ENCODE measurements around the gene DNAJC10.
"Not testable (repeated sequence)": the region's sequence is repeated elsewhere in the genome, so short reads cannot be mapped to it uniquely, and the experiment has no call there.

DNAJC10 gene

DNA sequence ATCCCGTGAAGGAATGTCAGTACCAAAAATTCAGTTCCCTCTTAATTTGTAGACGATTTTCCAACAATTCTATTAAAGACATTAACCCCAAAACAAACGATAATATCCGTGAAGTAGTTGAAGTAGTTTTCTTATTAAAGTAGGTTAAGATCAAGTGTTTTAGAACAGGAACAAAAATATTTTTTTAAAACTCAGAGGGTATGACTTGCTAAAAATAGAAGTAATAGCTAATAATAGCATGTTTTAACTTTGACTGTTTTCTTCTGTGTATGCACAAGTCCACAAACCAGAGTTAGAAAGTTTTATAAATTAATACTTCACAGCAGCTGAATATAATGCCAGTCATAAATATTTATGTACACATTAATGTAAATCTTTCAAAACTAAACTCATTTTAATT lies 2.4 kb downstream of the DNAJC10 start:
- FAIRE-seq (no peak), DNase-seq (ENCODE audit: extremely low spot score, insufficient read length, low read depth) (no peak)

- not testable (repeated sequence) for FAIRE-seq; DNase-seq (ENCODE audit: extremely low spot score, insufficient read length, low read depth)
Measured at GRCh38 chr2:182719116-182719515, 3.1 kb downstream of the DNAJC10 start.

DNA sequence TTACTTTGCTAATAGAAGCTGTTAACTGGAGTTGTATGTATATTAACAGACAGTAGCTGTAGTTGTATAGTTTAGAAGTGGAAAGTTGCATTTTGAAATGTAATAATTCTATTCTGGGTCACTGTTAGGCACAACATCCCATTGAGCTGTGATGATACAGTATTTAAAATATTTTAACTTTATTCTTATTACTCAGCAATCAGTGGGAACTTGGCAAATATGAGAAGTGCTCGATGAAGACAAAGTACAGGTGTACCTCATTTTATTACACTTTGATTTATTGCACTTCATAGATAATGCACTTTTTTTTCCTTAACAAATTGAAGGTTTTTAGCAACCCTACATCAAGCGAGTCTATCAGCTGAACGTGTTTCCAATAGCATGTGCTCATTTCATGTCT lies 8.6 kb downstream of the DNAJC10 start:
- no peak for FAIRE-seq
- no peak for DNase-seq (ENCODE audit: extremely low spot score, insufficient read length, low read depth)

GRCh38 chr2:182726473-182726872 lies 10.4 kb downstream of the DNAJC10 start:
- no peak for DNase-seq (ENCODE audit: extremely low spot score, insufficient read length, low read depth)
- FAIRE-seq = peak; percentile 31

DNA sequence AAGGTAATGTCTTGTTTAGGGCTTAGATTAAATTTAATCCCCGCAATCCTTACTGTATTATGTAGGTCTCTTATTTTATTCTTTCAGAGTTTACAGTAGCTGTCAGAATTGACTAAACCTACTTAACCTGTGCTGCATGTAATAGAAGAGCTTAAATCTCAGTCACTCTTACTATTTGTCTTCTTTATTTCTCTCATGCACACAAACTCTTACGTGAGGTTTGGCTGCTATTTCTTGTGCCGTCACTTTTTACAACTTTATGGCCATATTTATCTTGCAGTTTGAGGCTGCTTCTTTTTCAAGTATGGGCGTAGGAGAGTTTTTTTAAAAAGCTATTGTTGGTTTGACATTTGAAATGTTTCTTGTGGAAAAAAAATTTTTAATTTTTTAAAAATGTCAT lies 12.0 kb downstream of the DNAJC10 start:
- FAIRE-seq (no peak), DNase-seq (ENCODE audit: extremely low spot score, insufficient read length, low read depth) (no peak)

- FAIRE-seq (no peak), DNase-seq (ENCODE audit: extremely low spot score, insufficient read length, low read depth) (no peak)
Measured at GRCh38 chr2:182729710-182730339, 13.8 kb downstream of the DNAJC10 start.

GRCh38 chr2:182730486-182730885 lies 14.4 kb downstream of the DNAJC10 start:
- DNase-seq (ENCODE audit: extremely low spot score, insufficient read length, low read depth) = no peak

GRCh38 chr2:182732736-182733135 lies 16.7 kb downstream of the DNAJC10 start:
- no peak for FAIRE-seq

More at GRCh38 chr2:182730486-182730885, 14.4 kb downstream of the DNAJC10 start:
- FAIRE-seq = no peak

DNA sequence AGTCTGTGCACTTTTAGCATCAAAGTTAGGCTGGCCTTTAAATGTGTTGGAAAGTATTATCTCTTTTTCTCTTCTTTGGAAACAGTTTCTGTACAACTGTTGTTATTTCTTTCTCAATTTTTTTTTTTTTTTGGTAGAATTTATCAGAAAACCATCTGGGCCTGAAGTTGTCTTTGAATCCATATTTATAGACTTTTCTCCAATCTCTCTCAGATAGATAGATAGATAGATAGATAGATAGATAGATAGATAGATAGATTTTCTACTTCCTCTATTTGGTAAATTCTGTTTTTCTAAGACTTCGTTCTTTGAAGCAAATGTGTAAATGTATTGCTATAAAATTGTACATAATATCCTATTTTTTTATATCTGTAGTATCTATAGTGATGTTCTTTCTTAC lies 17.5 kb downstream of the DNAJC10 start:
- DNase-seq (ENCODE audit: extremely low spot score, insufficient read length, low read depth) = no peak
- FAIRE-seq = no peak

More at GRCh38 chr2:182732736-182733135, 16.7 kb downstream of the DNAJC10 start:
- DNase-seq (ENCODE audit: extremely low spot score, insufficient read length, low read depth) = no peak

DNA sequence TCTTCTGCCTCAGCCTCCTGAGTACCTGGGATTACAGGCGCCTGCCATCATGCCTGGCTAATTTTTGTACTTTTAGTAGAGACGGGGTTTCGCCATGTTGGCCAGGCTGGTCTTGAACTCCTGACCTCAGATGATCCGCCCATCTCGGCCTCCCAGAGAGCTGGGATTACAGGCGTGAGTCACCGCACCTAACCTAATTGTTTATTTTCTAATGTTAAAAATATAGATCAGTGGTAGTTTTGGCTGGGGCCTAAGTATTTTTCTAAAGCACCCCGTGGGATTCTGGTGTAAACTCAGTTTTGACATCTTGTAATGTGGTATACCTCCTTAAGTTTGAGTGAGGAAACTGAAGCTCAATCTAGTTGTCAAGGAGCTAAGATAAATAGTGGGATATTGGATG lies 20.8 kb downstream of the DNAJC10 start:
- FAIRE-seq = not testable (repeated sequence)

DNA sequence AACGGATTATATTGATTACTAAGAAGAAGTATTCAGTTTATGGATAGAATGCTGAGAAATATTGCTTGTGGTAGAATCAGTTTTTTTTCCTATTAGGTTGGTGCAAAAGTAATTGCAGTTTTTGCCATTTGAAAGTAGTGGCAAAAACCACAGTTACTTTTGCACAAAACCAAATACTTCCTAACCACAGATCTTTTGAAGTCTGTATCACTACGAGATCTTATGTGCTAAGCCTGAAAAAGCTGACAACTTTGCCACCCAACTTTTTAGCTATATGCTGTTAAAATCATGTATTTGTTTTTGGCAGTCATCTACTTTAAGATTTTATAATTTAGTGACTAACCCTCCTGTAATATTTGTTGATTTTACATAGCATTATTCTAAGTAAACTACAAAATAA lies 24.6 kb downstream of the DNAJC10 start:
- DNase-seq (ENCODE audit: extremely low spot score, insufficient read length, low read depth) (no peak), FAIRE-seq (no peak)

More for the DNA sequence above, 20.8 kb downstream of the DNAJC10 start:
- DNase-seq (ENCODE audit: extremely low spot score, insufficient read length, low read depth) = not testable (repeated sequence)

DNA sequence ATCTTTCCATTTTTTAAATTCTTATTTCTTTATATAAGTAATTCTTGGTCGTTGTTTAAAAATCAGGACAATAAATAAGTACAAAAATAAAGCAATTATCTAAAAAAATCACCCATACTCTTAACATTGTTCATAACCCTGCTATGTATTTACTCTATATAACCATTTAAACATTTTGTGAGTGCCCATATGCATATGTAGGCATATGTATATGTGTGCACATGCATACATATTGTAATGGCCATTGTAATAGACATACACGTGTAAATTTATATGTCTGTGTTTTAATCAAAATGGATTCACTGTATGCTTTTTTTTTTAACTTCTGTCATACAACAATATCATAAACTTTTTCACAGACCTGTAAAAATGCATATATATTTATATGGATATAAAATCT lies 25.6 kb downstream of the DNAJC10 start:
- FAIRE-seq (no peak), DNase-seq (ENCODE audit: extremely low spot score, insufficient read length, low read depth) (no peak)

- FAIRE-seq (no peak), DNase-seq (ENCODE audit: extremely low spot score, insufficient read length, low read depth) (no peak)
Measured at GRCh38 chr2:182744490-182744889, 28.4 kb downstream of the DNAJC10 start.

DNA sequence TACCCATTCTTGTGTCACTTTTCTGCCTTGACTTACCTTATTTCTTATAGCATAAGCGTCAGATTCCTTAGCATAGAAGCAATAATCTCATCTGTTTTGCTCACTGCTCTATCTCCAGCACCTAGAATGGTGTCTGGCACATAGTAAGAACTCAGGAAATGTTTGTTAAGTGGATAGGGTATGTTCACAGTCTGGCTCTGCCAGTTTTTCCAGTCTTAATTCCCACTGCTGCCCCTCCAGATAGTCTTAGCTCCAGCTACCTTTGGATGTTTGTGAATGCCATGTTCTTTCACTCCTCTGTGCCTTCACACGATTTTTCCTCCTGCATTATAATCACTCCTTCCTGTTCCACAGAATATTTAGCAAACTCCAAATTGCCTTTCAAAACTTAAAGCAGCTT lies 29.0 kb downstream of the DNAJC10 start:
- FAIRE-seq (no peak), DNase-seq (ENCODE audit: extremely low spot score, insufficient read length, low read depth) (no peak)

GRCh38 chr2:182745894-182746293 lies 29.8 kb downstream of the DNAJC10 start:
- FAIRE-seq = not testable (repeated sequence)

DNA sequence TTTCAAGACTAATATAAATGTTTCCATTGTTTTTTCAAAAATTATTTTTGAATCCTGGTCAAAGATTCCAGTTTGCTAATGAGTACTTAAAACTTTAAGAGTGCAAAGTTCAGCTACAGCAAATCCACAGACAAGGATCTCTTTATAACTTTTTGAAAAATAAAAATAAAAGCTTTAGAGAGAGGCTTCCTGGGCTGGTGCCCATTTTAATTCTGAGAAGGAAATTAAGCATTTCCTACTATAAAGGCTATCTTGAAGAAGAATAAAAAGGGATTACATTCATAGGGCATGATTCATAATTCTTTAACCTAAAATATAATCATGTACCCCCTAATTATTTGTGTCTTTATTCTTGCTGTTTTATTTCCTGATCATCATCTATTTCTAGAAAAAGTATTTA lies 38.2 kb downstream of the DNAJC10 start:
- DNase-seq (ENCODE audit: extremely low spot score, insufficient read length, low read depth) = no peak
- no peak for FAIRE-seq

More at GRCh38 chr2:182745894-182746293, 29.8 kb downstream of the DNAJC10 start:
- not testable (repeated sequence) for DNase-seq (ENCODE audit: extremely low spot score, insufficient read length, low read depth)

DNA sequence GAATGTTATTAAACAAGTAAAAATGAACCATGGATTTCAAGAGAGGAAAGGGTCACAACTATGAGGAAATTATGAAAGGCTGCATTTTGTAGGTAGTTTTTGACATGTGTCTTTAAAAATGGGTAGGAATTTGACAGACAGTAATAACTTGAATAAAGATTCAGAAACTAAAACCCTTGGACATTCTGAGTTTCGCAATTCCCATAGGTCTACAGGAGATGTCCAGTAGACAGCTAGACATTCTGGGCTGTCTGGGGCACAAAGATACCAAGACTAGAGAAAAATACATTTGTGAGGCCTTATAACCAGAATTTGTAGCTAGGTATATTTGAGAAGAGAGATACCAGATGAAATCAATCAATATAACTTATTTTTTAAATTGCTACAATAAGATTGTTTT lies 42.3 kb downstream of the DNAJC10 start:
- DNase-seq (ENCODE audit: extremely low spot score, insufficient read length, low read depth) (no peak), FAIRE-seq (no peak)

GRCh38 chr2:182761903-182762302 lies 45.8 kb downstream of the DNAJC10 start:
- FAIRE-seq (no peak), DNase-seq (ENCODE audit: extremely low spot score, insufficient read length, low read depth) (no peak)

GRCh38 chr2:182763311-182763912 lies 47.4 kb downstream of the DNAJC10 start:
- DNase-seq (ENCODE audit: extremely low spot score, insufficient read length, low read depth) = no peak
- FAIRE-seq = no peak

GRCh38 chr2:182766626-182767025 lies 50.6 kb downstream of the DNAJC10 start:
- DNase-seq (ENCODE audit: extremely low spot score, insufficient read length, low read depth) (no peak), FAIRE-seq (no peak)

DNA sequence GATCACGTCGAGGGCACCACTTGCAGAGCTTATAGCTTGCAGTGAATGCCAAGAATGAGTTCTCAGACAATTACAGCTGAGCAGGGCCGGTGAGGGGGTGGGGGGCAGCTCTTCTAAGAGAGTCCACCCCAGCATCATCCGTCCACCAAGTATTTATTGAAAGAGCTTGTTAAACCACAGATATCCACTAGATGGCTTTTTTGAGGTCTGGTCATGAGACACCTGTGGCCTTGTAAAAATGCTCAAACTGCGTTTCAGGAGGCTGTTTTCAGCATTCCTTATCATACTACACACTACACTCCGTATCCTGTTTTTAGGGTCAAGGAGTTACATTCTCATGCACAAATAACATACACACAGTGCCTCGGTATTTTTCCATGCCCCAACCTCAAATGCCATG lies 51.5 kb downstream of the DNAJC10 start:
- DNase-seq (ENCODE audit: extremely low spot score, insufficient read length, low read depth) = no peak
- no peak for FAIRE-seq

DNA sequence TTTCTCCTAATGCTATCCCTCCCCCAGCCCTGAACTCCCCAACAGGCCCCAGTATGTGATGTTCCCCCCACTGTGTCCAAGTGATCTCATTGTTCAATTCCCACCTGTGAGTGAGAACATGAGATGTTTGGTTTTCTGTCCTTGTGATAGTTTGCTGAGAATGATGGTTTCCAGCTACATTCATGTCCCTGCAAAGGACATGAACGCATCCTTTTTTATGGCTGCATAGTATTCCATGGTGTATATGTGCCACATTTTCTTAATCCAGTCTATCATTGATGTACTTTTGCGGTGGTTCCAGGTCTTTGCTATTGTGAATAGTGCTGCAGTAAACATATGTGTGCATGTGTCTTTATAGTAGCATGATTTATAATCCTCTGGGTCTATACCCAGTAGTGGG lies 52.9 kb downstream of the DNAJC10 start:
- not testable (repeated sequence) for FAIRE-seq; DNase-seq (ENCODE audit: extremely low spot score, insufficient read length, low read depth)
